HG03139 (cell line): Measurements from ENCODE around the gene MEGF6.

Experiments used
- ATAC-seq: cut with Tn5 transposase; IDR thresholded peaks from one replicate; pipeline ENCODE4 v1.9.1; 2021; ENCODE audit not compliant: unreplicated experiment

The MEGF6 gene, protein sequence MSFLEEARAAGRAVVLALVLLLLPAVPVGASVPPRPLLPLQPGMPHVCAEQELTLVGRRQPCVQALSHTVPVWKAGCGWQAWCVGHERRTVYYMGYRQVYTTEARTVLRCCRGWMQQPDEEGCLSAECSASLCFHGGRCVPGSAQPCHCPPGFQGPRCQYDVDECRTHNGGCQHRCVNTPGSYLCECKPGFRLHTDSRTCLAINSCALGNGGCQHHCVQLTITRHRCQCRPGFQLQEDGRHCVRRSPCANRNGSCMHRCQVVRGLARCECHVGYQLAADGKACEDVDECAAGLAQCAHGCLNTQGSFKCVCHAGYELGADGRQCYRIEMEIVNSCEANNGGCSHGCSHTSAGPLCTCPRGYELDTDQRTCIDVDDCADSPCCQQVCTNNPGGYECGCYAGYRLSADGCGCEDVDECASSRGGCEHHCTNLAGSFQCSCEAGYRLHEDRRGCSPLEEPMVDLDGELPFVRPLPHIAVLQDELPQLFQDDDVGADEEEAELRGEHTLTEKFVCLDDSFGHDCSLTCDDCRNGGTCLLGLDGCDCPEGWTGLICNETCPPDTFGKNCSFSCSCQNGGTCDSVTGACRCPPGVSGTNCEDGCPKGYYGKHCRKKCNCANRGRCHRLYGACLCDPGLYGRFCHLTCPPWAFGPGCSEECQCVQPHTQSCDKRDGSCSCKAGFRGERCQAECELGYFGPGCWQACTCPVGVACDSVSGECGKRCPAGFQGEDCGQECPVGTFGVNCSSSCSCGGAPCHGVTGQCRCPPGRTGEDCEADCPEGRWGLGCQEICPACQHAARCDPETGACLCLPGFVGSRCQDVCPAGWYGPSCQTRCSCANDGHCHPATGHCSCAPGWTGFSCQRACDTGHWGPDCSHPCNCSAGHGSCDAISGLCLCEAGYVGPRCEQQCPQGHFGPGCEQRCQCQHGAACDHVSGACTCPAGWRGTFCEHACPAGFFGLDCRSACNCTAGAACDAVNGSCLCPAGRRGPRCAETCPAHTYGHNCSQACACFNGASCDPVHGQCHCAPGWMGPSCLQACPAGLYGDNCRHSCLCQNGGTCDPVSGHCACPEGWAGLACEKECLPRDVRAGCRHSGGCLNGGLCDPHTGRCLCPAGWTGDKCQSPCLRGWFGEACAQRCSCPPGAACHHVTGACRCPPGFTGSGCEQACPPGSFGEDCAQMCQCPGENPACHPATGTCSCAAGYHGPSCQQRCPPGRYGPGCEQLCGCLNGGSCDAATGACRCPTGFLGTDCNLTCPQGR (N-terminal part only)

DNA sequence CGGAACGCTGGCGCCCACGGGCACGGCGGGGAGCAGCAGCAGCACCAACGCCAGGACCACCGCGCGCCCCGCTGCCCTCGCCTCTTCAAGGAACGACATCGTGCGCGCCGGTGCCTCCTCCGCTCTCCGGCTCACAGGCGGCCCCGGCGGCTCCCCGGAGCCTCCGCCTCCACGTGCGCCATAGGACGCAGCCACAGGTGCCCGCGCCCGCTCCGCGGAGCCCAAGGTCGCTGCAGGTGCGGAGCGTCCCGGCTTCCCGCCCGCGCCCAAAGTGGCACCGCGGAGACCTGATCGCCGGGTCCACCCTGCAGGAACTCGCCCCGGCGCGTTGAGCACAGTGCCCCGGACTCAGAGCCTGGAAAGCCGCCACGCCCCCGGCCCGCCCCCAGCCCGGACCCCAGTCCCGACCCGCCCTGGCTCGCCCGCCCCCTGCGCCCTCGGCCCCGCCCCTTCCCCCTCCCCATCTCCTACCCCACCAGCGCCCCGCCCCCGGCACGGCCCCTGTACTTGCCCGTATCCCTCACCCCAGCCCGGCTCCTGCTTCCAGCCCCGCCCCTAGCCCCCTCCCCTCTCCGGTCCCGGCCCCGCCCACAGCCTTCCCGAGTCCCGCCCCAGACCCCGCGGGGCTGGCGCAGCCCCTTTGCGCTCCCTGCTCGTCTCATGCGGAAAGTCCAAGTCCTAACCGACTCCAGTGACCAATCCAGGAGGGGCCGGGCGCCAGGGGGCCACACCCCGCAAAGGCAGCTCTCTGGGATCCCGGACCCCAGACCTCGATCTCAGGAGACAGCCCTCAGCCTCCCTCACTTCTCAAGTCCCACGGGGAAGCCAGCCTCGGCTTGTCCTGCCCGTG lies at the start of gene MEGF6:
Gene MEGF6 (minus strand): TSS at position 339 of the 850 bp plus-strand sequence. CDS start 240 bp downstream, at position 99.
- ATAC-seq = no peak

DNA sequence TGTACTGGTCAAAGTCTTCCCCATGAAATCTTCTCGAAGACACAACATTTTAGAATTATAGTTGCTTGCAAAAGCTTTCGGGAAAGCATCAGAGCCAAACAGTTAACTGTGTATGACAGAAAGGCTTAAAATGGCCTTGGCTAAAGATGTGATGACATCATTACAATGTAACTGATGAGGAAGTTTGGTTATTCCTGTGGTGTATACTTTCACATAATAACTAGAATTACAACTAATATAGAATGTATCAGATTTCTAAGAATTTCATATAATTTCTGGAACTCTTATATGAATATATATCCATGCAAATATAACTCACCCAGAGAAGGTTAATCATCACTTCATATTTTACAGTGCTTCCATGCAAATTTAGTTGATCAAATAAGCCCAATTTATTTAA lies 49.4 kb upstream of the MEGF6 start:
- no peak for ATAC-seq

DNA sequence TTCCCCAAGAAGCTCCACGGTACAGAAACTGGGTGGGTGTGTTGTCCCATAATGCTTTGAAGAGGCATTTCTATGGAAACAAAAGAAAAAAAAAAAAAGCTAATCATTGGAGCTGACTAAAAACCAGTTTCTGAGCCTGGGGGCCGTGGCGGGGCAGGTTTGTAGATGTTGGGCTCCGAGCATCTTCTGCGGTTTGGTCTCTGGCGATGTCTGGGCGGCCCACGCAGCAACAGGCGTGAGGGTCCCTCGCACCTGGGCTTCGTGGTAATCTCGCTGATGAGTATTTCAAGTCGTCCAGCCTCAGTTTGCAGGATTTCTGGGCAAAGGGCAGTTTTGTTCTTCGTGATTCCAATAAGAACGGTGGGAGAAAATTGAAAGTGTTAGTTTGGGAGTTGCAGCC lies 47.8 kb upstream of the MEGF6 start:
- no peak for ATAC-seq

DNA sequence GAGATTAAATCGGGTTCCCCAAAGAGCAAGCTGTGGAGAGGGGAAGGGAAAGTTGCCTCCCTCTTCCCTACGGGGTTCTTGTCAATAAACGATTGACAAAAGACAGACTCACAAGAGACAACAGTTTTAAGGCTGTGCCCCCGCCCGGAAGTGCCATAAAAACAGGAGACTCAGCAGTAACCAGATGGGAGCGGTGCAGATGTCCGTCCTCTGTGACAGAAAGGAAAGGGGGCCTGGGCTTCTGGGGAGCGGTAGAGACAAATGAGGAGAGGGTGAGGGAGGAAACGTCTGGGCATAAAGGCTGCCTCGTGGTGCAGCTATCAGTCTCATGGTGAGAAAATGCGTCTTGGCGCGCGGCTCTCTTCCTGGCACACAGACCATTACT lies 46.9 kb upstream of the MEGF6 start:
- no peak for ATAC-seq

DNA sequence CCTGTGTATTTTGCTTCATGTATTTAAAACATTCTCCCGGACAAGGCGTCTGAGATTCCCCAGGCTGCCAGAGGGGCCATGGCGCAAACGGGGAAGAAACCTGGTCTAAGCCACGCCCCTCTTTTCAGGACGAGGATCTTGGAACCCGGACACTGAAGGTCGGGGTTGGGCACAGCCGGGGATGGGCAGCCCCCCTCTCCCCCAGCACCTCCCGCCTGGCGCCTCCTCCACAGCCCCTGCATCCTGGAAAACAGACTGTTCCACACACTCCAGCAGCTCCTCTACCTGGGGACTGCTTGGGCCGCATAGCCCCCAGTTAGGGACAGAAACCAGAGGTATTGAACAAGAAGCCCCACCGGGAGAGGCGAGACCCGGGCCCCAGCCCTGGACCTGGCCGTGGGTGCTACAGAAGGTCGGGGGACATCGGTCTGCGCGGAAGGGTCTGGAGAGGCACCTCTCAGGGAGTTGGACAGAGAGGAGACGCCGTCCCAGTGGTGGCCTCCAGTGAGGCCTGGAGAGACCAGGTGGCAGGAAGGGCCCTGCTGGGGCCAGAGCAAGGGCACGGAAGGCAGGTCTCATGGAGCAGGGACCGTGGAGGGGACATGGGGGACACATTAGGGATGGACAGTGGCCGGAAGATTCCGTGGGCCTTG lies 46.4 kb upstream of the MEGF6 start:
- ATAC-seq = no peak

DNA sequence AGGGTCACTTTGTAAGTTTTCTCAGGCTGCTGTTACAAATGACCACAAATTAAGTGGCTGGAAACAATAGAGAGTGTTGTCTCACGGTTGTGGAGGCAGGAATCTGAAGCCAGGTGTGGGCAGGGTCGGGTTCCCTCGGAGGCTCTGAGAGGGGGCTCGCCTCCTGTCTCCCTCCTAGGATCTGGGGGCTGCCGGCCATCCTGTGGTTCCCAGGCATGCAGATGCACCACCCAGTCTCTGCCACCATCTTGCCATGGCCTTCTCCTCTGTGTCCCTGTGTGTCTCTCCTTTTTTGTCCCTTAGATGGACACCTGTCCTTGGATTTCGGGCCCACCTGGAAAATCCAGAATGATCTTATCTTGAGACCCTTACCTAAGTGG lies 45.8 kb upstream of the MEGF6 start:
- ATAC-seq = no peak

DNA sequence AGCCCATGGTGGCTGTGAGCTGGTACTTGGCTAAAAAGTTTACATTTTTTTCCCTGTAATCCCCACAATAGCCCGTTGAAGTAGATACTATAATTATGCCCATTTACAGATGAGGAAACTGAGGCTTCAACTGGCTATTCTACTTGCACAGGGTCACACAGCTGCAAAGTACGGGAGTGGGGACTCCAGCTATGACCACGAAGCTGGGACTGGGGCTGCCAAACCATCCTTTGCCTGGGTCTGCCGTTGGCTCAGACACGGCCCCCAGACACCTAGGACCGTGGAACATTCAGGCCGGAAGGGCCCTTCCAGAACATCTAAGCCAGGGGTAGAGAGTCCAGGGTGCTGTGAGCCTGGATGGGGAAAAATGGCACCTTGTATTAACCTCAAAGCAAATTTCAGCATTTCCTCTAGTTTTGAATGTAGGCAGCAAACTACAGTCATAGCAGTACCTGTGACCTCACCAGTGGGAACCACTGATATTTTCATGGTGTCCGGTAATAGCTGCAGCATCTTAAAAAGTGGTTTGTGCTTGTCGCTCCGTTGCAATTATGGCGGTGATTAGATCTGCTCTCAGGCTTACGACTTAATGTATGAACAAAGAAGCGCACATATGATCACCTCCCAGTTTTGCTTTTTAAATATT lies 45.3 kb upstream of the MEGF6 start:
- ATAC-seq = peak; percentile 43

DNA sequence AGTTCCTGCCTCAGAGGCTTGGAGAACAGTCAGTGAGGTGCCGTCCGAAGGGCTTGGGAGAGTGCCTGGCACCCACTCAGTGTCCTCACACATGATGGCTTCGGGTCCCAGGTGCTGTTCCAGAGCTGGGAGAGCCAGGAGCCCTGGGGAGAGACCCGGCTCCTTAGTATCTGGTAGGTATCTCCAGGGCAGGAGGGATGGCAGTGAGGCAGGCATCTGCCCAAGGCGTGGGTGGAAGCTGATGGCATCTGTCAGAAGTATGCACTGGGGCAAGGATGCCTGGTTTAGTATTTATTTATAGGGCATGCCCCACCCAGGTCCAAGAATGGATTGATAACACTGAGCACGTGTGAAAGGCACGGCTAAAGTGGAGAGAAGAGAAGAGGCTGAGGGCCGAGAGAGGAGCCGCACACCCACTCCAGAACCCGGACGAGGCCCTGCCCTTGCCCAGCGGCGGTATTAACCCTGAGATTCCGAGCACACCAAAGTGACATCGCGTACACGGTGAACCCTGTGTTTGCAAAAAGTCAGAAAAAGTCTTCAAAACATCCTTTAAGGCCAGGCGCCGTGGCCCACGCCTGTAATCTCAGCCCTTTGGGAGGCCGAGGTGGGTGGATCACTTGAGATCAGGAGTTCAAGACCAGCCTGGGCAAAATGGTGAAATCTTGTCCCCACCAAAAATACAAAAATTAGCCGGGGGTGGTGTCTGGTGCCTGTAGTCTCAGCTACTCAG lies 43.4 kb upstream of the MEGF6 start:
- no peak for ATAC-seq

DNA sequence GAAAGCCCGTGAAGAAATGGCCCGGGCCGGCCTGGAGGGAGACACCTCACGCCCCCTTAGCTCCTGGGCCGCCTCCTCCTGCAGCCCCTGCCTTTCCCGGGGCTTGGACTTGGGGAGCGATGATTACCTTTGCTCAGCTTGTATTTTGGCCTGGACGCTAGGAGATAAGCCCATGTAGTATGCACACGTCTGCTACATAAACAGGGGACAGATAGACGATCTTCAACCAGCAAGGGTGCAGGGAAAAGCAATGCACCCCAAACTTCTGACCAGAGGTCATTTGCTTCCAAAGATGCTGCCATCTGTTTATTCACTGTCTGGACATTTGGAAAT lies 41.9 kb upstream of the MEGF6 start:
- ATAC-seq = no peak

DNA sequence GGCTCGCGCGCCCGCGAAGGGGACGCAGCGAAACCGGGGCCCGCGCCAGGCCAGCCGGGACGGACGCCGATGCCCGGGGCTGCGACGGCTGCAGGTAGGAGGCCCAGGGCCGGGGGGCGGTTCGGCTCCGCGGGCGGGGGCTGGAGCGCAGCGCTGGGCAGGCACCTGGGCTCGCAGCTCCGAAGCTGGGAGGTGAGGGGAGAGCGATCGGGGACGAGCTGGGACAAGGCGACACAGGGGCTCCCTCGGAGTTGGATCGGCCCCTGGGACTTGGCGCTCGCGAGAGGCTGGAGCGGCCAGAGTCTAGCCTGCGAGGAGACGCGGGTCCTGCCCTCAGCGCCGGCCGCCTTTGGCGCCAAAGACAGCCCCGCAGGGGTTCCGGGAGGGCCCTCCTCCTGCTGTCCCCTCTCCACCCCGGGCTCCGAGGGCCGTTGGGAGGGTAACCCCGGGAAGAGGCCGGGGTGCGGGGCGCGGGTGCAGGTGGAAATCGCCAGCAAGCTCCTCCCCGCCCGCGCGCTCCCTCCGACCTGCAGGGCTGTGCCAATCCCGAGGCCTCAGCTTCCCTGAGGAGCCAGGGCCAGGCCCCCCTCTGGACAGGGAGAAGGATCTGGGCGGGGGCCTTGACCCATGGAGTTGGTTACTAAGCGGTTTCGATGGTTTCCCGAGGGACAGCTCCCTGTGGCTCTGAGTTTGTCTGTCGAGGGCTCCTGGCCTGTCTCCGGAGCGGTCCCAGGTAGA lies 41.4 kb upstream of the MEGF6 start:
- ATAC-seq = no peak

DNA sequence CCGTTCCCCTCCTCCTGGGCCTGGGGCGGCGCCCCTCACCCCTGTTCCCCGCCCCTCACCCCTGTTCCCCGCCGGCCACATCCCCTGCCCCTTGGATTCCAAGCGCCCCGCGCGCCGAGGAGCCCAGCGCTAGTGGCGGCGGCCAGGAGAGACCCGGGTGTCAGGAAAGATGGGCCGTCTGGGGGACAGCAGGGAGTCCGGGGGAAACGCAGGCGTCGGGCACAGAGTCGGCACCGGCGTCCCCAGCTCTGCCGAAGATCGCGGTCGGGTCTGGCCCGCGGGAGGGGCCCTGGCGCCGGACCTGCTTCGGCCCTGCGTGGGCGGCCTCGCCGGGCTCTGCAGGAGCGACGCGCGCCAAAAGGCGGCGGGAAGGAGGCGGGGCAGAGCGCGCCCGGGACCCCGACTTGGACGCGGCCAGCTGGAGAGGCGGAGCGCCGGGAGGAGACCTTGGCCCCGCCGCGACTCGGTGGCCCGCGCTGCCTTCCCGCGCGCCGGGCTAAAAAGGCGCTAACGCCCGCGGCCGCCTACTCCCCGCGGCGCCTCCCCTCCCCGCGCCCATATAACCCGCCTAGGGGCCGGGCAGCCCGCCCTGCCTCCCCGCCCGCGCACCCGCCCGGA lies 40.7 kb upstream of the MEGF6 start, which contains the start of gene TP73:
Gene TP73 (plus strand): TSS at position 587 of the 618 bp plus-strand sequence. CDS start 29,850 bp downstream, outside the sequence.
- ATAC-seq = no peak

DNA sequence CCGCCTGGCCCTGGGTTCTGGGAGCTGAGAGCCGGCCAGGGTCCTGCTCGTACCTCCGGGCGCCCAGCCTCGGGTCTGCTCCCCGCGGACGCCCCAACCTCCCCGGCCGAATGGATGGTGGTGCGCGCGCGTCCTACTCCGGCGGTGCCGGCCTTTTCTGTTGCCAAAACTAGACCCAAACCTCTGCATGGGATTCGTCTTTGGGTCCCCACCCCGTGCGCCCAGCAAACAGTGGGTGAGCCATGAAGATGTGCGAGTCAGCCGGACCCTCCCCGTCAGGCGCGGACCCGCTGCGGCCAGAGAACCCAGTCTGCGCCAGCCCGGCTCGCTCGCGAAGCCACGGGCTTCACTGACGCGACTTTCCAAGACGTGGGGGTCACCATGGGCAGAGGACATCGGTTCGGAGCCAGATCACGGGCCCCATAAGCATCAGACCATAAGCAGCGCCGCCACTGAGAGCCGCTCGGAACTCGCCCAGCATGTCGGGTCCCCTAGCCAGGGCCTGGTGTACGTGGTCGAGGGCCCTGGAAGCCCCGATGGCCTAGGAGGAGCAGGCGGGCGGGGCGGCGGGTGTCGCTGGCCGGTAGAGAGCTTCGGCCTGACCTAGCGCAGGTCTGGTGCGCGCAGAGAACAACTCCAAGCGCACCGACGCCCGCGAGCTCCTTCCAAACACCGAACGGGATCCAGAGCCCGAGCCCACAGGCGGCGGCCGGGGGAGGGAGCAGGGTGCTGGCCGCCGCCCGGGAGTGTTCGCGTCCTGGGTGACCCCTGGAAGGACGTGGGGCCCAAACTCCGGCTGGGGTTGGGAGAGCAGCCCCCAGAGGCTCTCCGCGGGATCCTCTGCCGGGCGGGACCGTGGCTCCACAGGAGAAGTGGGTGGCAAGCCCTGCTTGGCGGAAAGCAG lies 40.0 kb upstream of the MEGF6 start:
- ATAC-seq = no peak

DNA sequence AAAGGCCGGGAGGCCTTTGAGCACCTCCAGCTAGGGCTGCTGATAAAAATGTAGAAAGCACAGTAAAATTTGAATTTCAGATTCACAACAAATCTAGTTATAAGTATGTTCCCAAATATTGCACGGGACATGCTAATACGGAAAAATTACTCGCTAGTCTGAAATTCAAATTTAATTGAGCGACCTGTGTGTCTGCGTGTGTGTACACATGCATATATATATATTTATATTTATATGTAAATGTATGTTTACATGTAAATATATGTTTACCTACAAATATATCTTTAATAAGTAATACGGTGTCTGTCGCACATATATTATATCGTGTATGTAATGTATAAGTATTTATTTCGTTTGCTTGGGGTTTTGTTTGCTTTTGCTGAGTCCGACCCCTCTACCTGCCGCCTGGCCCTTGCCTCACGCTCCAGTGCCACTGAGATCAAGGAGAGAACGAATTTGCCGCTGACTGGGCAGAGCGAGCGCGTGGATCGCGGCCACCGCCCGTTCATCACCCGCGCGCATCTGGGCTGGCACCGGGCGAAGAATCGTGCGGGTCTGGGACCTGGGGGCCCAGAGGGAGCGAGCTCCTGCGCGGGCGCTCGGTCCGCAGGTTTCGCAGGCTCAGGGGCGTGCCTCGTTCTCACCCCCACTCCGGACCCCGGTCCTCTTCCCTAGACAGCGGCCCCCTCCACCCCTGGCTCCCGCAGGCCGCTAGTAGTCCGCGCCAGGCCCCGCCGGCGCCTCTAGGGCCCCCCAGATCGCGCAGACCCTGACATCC lies 39.1 kb upstream of the MEGF6 start:
- no peak for ATAC-seq

DNA sequence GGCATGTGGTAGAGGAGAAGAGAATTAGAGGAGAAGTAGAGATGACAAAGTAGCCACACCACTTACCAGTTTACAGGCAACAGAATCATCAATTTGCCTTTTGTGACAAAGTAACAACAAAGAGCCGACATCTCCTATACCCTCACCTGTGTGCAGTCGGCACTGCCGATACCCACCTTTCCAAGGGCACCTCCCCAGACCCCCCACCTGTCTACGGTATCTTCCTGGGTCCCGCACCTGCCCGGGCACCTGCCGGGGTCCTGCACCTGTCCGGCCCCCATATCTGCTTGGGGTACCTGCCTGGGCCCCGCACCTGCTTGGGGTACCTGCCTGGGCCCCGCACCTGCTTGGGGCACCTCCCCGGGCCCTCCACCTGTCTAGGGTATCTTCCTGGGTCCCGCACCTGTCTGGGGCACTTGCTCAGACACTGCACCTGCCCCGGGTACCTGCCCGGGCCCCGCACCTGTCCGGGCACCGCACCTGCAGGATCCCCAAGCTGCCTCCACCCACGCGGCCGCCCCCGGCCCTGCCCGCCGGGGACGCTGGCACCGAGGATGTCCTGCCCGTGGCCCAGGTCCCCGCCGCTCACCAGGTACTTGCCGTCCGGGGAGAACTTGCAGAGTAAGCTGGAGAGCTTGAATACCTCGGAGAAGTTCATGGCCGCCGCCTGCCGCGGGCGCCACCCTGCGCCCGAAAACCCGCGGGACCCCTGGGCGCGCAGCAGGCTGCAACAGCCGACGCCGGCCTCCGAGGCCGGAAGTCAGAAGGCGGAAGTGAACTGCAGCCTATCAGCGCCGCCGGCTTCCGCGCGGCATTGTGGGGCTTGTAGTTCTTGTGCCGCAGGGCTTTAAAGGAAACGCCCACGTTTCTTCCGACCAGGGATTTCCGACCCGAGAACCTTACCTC lies 38.3 kb upstream of the MEGF6 start, which contains the start of gene WRAP73:
Gene WRAP73 (minus strand): TSS at position 762 of the 906 bp plus-strand sequence. CDS start 104 bp downstream, at position 658.
- ATAC-seq = peak; percentile 82

DNA sequence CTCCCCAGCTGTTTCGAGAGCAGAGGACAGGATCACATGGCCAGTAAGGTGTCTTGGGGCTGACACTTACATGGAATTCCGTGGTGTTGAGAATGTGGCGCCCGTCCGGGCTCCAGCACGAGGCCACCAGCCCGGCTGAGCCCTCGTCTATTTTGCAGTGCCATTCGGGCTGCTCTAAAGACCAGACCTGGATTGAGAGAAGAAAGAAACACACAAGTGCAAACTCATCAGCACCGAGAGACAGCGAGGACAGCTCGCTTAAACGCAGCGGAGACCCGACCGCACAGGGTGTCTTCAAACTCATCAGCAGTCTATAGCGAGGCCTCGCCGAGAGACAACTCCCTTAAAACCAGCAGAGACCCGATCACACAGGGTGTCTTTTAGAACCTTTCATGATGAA lies 35.3 kb upstream of the MEGF6 start:
- ATAC-seq = no peak
